Renal cortical epithelial cell (primary cell): ENCODE data around the gene SLC6A7. TPM values are rescaled to one million over a fixed set of nuclear protein-coding genes. Genes with fewer than 3 reads are reported as not detected.
"Not testable (repeated sequence)": the region's sequence is repeated elsewhere in the genome, so short reads cannot be mapped to it uniquely, and the experiment has no call there.

Experiments used
- DNase-seq: peaks from one replicate; pipeline ENCODE4 v3.0.0-alpha.2; 2011; ENCODE audit warnings: low read depth
- total RNA-seq: library from RNA; depleted of rRNA; stranded (reverse); fragments of >200 nt; gene quantifications from 2 replicates; pipeline ENCODE4 v1.2.3, GENCODE V29; 2014

Gene SLC6A7
- total RNA-seq, 1 donor from 2014 or later = not detected

DNA sequence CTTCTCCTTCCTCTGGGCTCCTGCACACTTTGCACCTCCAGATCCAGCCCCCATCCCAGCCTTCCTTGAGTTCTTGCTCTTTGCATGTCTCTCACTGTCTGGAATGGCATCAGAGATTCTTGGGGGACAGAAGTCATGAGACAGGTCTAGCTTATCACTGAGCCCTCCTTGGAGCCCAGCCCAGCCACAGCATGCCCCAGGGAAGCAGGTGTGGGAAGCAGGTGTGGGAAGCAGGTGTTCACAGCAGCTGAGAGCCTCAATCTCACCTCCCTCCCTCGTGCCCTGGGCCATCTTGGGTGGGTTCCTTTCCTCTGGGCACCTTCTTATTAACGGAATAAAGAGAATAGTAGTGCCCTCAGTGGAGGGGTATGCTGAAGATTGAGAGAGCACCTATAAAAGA, 27.2 kb downstream of the SLC6A7 start:
- DNase-seq = no peak

GRCh38 chr5:150217873-150218692, 28.2 kb downstream of the SLC6A7 start:
- peak; percentile 58 for DNase-seq

DNA sequence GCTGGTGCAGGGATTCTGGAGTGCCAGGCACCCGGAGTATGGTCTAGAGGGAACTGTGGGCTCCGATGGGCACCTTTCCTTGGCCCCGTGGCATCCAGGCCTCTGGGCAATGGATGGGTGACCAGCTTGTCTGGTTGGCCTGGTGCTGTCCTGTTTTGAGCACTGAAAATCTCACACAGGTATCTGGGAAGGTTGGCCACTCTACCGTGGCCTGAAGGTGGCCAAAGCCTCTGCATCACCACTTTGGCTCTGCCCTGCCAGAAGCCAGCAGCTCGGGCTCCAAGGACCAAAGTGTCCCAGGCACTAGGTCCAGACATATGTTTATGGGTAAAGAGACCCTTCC, 28.8 kb downstream of the SLC6A7 start:
- no peak for DNase-seq

- no peak for DNase-seq
These were observed 29.3 kb downstream of the SLC6A7 start for GRCh38 chr5:150219142-150219541.

GRCh38 chr5:150219861-150220260, 30.0 kb downstream of the SLC6A7 start:
- no peak for DNase-seq

GRCh38 chr5:150221471-150221870, 31.6 kb downstream of the SLC6A7 start:
- no peak for DNase-seq

- DNase-seq = no peak
These were observed 33.0 kb downstream of the SLC6A7 start for GRCh38 chr5:150222906-150223305.

DNA sequence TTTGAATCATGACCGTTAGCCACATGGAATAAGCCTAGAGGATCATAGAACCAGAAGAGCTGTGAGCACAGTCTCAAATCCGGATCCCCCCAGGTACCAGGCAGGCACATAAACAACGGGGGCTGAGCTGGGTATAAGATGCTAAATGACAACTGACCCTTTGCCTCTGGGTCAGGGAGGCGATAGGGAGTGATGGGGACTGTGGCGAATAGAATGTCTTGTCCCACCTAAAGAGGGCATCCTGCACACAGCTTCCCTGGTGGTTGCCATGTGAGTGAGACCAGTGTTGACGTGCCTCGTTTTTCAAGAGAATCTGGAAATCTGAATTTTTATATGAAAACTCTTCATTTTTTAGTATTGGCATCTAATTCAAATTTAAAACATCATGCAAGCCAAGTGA, 33.6 kb downstream of the SLC6A7 start:
- DNase-seq = no peak

GRCh38 chr5:150224483-150225027, 34.7 kb downstream of the SLC6A7 start:
- no peak for DNase-seq

GRCh38 chr5:150227036-150227435, 37.2 kb downstream of the SLC6A7 start:
- no peak for DNase-seq

- no peak for DNase-seq
These were observed 37.9 kb downstream of the SLC6A7 start for GRCh38 chr5:150227606-150228273.

GRCh38 chr5:150229571-150229970, 39.7 kb downstream of the SLC6A7 start:
- DNase-seq = no peak

DNA sequence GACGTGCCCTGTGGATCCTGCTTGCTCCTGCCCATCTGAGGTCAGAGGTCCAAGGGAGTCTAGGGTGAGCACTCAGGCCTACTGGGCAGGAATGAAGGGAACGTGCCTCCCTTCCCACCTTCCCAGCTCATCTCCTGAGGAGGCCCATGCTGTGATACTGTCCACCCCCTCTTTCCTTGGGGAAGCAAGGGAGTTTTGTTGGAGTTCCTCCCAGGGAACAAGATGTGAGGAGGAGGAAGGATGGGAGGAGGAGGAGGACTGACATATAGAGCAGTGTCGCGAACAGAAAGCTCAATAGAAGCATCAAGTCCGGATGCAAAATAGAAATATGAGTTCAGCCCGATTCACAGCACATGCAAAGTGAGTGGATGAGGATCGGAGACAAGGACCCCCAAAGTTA, 41.0 kb downstream of the SLC6A7 start:
- DNase-seq = no peak

GRCh38 chr5:150233706-150234105, 43.8 kb downstream of the SLC6A7 start:
- not testable (repeated sequence) for DNase-seq

GRCh38 chr5:150234576-150235499, 45.0 kb downstream of the SLC6A7 start:
- no peak for DNase-seq

DNA sequence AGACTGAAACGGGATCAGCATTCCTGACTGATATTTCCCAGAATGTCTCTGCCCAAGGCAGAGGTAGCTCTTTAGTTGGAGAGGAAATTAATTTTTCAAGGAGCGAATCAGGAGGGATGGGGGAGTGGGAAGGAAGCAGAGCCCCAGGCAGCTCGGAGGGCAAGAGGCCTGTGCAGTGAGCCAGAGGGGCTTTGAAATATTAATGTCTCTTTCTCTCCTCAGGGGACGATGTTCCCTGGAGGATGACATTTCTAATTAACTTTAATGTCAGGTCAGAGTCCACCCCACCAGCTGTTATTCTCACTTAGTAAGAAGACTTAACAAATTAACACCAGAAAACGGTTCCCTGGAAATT, 45.6 kb downstream of the SLC6A7 start:
- DNase-seq = no peak

DNA sequence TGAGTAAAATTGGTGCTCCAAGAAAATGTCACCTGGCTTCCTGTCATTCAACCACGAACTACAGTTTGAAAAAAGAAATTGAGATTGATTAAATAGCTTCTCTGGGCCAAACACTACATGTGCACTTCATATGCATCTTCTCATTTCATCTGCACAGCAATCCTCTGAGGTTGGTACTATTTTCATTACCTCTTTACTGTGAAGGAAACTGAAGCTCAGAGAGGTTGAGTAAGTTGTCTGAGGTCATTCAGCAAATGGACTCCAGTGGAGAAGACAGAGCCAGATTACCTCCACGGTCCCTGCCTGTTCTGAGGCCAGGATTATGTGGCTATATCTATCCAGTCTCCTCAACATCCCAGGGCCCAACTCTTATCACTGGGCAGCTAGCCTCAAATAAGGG, 46.5 kb downstream of the SLC6A7 start:
- no peak for DNase-seq

GRCh38 chr5:150236981-150237754, 47.3 kb downstream of the SLC6A7 start:
- DNase-seq = no peak

GRCh38 chr5:150238646-150239045, 48.8 kb downstream of the SLC6A7 start:
- DNase-seq = no peak

DNA sequence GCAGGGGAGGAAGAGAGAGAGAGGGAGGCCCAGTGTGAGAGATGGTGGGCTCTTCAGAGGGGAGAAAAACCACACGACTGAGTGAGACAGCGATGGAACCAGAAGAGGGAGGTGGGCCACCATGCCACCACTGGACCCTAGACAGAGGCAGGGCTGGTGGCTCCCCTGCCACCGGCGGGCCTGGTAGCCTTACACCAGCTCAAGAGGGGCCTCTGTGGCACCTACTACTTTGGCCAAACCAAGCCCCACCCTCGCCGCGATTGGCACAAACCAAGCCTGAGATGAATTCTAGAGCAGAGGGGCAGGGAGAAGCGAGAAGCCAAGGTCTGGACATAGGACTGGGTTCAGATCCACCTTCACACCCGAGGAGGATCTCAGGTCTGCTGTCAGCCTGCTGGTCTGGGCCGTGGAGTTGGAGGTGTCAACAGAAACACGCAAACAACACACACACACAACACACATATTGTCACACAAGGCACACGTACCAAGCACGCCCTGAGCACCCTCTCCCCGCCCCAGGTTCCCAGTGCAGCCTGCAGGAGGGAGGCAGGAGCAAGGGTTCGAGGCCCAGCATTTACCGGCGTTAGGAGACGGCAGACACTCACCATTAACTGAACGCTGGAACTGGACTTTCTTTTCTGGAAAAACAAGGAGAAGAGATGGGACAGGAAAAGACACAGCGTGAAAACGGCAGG, 49.4 kb downstream of the SLC6A7 start:
- DNase-seq = no peak

DNA sequence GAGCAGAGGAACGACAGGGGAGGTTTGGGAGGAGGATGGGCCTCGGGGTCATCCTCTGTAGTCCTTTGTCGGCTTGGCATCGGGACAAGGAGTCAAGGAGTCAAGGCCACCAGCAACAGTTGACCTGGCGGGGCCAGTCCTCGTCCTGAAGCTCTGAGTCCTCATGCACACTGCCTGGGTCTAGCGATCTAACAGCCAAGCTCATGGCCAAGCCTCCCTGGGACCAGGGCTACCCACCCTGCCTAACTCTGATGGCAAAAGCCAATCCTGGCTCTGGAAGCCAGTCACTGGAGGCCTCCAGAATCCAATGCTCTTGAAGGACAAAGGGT, 49.9 kb downstream of the SLC6A7 start:
- no peak for DNase-seq
